OCI-LY1 (cell line): Measurements from ENCODE around the gene RAX.

ENCODE experiments used
- H2AFZ ChIP-seq: fragments of 200-600 bp; sonication (generic), shearing (Covaris generic); 2 replicates; pipeline ENCODE4 v1.6.0; 2014; ENCODE audit warnings: antibody characterized with exemption, mild to moderate bottlenecking, low read length
- H3F3A ChIP-seq: fragments of 200-600 bp; sonication (generic), shearing (Covaris generic); 2 replicates; pipeline ENCODE4 v1.6.0; 2014; ENCODE audit warnings: mild to moderate bottlenecking, antibody characterized with exemption, low read length, moderate library complexity; ENCODE audit not compliant: insufficient read depth
- H3K27ac ChIP-seq: fragments of 200-600 bp; sonication (generic); 2 replicates; pipeline ENCODE4 v1.5.1; 2014; ENCODE audit warnings: low read length, mixed run types, mild to moderate bottlenecking, low read depth; ENCODE audit not compliant: poor library complexity, severe bottlenecking
- H3K27me3 ChIP-seq: fragments of 200-600 bp; sonication (generic); 2 replicates; pipeline ENCODE4 v1.6.0; 2014; ENCODE audit warnings: antibody characterized with exemption, mild to moderate bottlenecking, low read length, moderate library complexity; ENCODE audit not compliant: insufficient read depth
- H3K36me3 ChIP-seq: fragments of 200-600 bp; sonication (generic); 2 replicates; pipeline ENCODE4 v1.6.1; 2014; ENCODE audit warnings: mild to moderate bottlenecking, antibody characterized with exemption, low read length, moderate library complexity, mixed read lengths; ENCODE audit not compliant: insufficient read depth
- H3K4me1 ChIP-seq: fragments of 200-600 bp; sonication (generic); 2 replicates; pipeline ENCODE4 v1.5.1; 2014; ENCODE audit warnings: mild to moderate bottlenecking, low read length, moderate library complexity; ENCODE audit not compliant: insufficient read depth, severe bottlenecking
- H3K4me2 ChIP-seq: fragments of 200-600 bp; sonication (generic), shearing (Covaris generic); 2 replicates; pipeline ENCODE4 v1.6.1; 2014; ENCODE audit warnings: low read length
- H3K4me3 ChIP-seq: fragments of 200-600 bp; sonication (generic); 2 replicates; pipeline ENCODE4 v1.5.1; 2014; ENCODE audit warnings: low read length, low read depth, mild to moderate bottlenecking, mixed read lengths; ENCODE audit not compliant: poor library complexity, severe bottlenecking
- H3K79me2 ChIP-seq: fragments of 200-600 bp; shearing (Covaris generic); 2 replicates; pipeline ENCODE4 v1.6.1; 2016; ENCODE audit warnings: mixed run types, low read length, mixed read lengths; ENCODE audit not compliant: insufficient read depth
- H3K9ac ChIP-seq: fragments of 200-600 bp; sonication (generic), shearing (Covaris generic); 2 replicates; pipeline ENCODE4 v1.6.1; 2014; ENCODE audit warnings: mild to moderate bottlenecking, low read length, mixed read lengths
- H3K9me2 ChIP-seq: fragments of 200-600 bp; sonication (generic), shearing (Covaris generic); 2 replicates; pipeline ENCODE4 v1.6.1; 2014; ENCODE audit warnings: low read depth, mild to moderate bottlenecking, low read length, mixed read lengths
- H3K9me3 ChIP-seq: fragments of 200-600 bp; shearing (Covaris generic); 2 replicates; pipeline ENCODE4 v1.6.1; 2014; ENCODE audit warnings: low read length, mixed read lengths
- H4K20me1 ChIP-seq: fragments of 200-600 bp; sonication (generic), shearing (Covaris generic); 2 replicates; pipeline ENCODE4 v1.6.0; 2016; ENCODE audit warnings: mild to moderate bottlenecking, low read length; ENCODE audit not compliant: insufficient read depth
- EZH2 ChIP-seq: fragments of 200-600 bp; sonication (generic), shearing (Covaris generic); IDR thresholded peaks from 2 replicates; pipeline ENCODE4 v1.8.0; 2017; ENCODE audit warnings: borderline replicate concordance, mixed run types, mild to moderate bottlenecking, antibody characterized with exemption, low read length, moderate library complexity, mixed read lengths
- TF ChIP-seq, protein P1 (sequence below): fragments of 200-600 bp; sonication (generic), shearing (Covaris generic); IDR thresholded peaks from 2 replicates; pipeline ENCODE4 v1.5.1; 2017; ENCODE audit warnings: mild to moderate bottlenecking, antibody characterized with exemption, low read length, moderate library complexity, mixed read lengths

The RAX gene

GRCh38 chr18:59308938-59309260, 35.6 kb upstream of the RAX start:
- H3K27ac ChIP-seq: no peak overlapping the region
- no peaks in the 10 kb centered on the region for H4K20me1 ChIP-seq
- H3K9me2 ChIP-seq: no peaks in the 10 kb centered on the region
- 0 out of 2 replicates have a peak, but pooled peaks cover 3% of the 10 kb centered on the region for H3K27me3 ChIP-seq
- peak overlapping the region; percentile 64 for H3K4me2 ChIP-seq
- no peaks in the 10 kb centered on the region for H3K4me1 ChIP-seq
- TF ChIP-seq, protein P1, sequence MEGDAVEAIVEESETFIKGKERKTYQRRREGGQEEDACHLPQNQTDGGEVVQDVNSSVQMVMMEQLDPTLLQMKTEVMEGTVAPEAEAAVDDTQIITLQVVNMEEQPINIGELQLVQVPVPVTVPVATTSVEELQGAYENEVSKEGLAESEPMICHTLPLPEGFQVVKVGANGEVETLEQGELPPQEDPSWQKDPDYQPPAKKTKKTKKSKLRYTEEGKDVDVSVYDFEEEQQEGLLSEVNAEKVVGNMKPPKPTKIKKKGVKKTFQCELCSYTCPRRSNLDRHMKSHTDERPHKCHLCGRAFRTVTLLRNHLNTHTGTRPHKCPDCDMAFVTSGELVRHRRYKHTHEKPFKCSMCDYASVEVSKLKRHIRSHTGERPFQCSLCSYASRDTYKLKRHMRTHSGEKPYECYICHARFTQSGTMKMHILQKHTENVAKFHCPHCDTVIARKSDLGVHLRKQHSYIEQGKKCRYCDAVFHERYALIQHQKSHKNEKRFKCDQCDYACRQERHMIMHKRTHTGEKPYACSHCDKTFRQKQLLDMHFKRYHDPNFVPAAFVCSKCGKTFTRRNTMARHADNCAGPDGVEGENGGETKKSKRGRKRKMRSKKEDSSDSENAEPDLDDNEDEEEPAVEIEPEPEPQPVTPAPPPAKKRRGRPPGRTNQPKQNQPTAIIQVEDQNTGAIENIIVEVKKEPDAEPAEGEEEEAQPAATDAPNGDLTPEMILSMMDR: no peak
- TF ChIP-seq EZH2: no peak
- H2AFZ ChIP-seq: no peak overlapping the region
- no peaks in the 10 kb centered on the region for H3K79me2 ChIP-seq
- peak overlapping the region; percentile 40 for H3K4me3 ChIP-seq
- H3K9ac ChIP-seq: no peak overlapping the region
- H3K9me3 ChIP-seq: no peaks in the 10 kb centered on the region
- no peaks in the 10 kb centered on the region for H3K36me3 ChIP-seq
- H3F3A ChIP-seq: no peaks in the 10 kb centered on the region

DNA sequence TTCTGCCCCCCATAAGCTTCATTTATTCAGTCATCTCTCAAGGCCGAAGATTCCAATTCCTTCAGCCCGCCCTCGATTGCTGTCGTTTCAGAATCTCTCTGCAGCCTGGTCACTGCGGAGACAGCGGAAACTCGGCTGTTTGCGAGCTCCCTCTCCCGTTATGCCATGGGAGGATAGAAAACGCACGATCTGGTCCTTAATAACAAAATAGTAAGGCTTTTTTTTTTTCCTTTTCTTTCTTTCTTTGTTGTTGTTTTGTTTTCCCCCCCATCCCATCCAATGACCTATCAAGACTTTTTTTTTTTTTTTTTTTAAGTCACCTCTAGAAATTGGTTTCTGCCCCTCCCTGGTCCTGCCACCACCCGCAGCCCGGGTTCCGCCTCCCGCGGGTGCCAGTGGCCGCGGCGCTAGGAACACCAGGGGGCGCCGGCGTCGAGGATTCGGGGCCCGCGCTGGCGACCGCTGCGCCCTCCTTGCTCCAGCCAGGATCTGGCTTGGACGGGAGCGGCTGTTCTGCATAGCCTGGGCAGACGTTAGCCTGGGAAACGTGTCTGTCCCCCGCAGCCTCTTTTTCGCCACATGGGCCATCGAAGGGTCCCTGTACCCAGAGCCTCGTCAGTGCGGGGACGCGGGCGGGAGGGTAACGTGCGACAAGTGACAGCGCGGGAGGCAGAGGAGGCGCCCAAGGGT, 35.1 kb upstream of the RAX start:
- Histone ChIP-seq H4K20me1 (no peaks in the 10 kb centered on the region), H3K36me3 (no peaks in the 10 kb centered on the region), H3K79me2 (no peaks in the 10 kb centered on the region), H3K27me3 (0 out of 2 replicates have a peak, but pooled peaks cover 3% of the 10 kb centered on the region), H3K9me2 (no peaks in the 10 kb centered on the region), H2AFZ (no peak overlapping the region), H3K4me1 (no peaks in the 10 kb centered on the region), H3K9ac (no peak overlapping the region), H3K9me3 (no peaks in the 10 kb centered on the region), H3K4me2 (peak overlapping the region; percentile 64), H3K4me3 (peak overlapping the region; percentile 40), H3K27ac (no peak overlapping the region), H3F3A (no peaks in the 10 kb centered on the region)
- TF ChIP-seq EZH2: no peak
- TF ChIP-seq, protein P1: peak; percentile 94

DNA sequence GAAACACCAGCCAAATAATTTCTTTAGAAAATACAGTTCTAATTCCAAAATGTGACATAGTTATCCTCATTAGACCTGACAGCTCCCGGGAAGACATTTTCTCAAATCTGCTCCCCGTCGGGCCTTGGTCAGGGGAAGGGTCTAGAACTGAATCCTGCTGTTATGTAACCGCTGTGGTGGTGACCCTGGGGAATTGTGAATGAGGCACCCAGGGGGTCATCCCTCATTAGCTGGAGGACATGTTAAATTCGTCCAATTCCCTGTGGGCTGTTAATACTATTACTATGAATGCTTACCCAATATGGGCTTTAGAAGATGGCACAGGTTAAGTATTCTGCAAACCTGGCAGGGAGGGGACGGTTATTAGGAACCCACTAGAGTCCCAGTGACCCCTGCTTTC, 33.4 kb upstream of the RAX start:
- no peaks in the 10 kb centered on the region for H3K9me3 ChIP-seq
- no peak overlapping the region for H3K4me3 ChIP-seq
- no peak overlapping the region for H3K9ac ChIP-seq
- H3K36me3 ChIP-seq: no peaks in the 10 kb centered on the region
- H3K27me3 ChIP-seq: 0 out of 2 replicates have a peak, but pooled peaks cover 3% of the 10 kb centered on the region
- no peaks in the 10 kb centered on the region for H3K79me2 ChIP-seq
- H3F3A ChIP-seq: no peaks in the 10 kb centered on the region
- no peaks in the 10 kb centered on the region for H3K4me1 ChIP-seq
- H3K27ac ChIP-seq: no peak overlapping the region
- TF ChIP-seq EZH2: no peak
- TF ChIP-seq, protein P1: no peak
- no peak overlapping the region for H2AFZ ChIP-seq
- no peak overlapping the region for H3K4me2 ChIP-seq
- no peaks in the 10 kb centered on the region for H4K20me1 ChIP-seq
- no peaks in the 10 kb centered on the region for H3K9me2 ChIP-seq
